Measurements from ENCODE around the gene TXNDC11.

The TXNDC11 gene

DNA sequence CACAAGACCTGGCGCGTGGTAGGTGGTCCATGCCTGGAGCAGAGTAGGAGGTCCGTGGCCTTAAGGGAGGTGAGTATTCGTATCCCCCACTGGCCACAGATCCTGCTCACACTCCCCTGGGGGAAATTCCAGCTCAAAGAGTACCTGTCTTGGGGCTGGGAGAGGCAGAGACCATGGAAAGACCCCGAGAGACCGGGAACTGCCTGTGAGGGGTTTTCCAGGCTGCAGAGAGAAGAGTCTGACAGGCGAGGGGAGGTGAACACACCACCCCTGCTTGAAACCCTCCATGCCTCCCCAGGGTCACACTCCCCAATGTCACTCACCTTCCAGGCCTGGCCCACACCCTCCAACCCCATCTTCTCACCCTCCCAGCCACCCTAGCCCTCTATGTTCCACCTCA is 87.0 kb downstream of the TXNDC11 start:
- peak; percentile 2 for DNase-seq (ENCODE audit: low spot score)

DNA sequence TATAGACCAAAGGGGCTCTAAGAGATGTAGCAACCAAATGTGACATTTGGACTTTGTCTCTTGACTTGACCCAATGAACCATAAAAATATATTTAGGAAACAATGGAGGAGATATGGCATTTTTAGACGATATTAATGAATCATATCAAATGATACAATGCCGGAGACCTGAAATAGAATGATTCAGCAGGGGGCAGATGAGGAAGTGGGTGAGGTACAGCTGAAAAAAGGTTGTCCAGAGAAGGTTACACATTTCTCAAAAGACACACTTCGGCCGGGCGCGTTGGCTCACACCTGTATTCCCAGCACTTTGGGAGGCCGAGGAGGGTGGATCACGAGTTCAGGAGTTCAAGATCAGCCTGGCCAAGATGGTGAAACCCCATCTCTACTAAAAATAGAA is 90.9 kb downstream of the TXNDC11 start:
- DNase-seq (ENCODE audit: low spot score) = no peak

DNA sequence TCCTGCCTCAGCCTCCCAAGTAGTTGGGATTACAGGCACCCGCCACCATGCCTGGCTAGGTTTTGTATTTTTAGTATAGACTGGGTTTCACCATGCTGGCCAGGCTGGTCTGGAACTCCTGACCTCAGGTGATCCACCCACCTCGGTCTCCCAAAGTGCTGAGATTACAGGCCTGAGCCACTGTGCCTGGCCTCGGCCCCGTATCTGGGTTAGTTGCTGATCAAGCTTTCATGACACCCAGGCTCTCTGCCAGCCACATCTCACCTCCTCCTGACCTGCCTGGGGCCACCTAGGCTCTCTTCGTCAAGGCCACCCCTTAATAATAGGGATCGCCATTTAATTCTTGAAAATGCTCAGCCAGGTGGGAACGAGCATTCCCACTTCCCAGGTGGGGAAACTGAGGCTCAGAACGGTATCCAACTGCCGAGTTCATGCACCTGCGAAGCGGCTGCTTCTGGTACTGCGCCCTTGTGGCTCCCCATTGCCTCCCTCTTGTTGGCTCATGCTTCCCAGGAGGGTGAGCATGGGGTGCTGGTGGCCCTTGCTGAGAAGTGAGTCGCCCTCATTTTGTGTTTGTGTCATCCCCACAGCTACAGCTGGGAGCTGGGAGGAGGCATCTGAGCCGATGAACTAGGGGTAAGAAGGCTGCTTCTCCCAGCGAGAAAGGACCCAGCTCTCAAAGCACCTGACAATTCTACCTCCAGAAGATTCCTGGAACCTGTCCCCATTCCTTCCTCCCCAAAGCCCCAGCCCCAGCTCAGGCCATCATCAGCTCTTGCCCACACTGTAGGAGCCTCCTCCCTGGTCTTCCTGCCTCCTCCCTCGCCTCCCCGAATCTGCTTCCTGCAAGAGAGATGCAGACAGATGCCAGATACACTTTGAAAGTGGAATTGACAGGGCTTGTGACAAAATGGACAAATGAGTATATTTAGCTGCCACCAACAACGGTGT is 91.7 kb downstream of the TXNDC11 start:
- peak; percentile 2 for DNase-seq (ENCODE audit: low spot score)

DNA sequence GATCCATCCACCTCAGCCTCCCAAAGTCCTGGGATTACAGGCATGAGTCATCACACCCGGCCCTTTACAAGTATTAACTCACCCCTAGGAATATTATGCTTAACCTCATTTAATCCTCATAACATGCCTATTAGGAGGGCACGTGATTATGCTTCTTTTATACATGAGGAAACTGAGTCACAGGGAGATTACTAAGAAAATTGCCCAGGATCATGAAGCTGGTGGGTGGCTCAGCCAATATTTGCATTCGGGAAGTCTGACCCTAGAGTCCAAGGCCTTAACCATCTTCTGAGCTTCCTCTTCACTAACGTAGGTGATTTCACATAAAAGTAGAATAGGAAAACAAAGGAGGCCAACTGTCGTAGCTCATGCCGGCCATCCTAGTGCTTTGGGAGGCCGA is 93.4 kb downstream of the TXNDC11 start:
- no peak for DNase-seq (ENCODE audit: low spot score)

DNA sequence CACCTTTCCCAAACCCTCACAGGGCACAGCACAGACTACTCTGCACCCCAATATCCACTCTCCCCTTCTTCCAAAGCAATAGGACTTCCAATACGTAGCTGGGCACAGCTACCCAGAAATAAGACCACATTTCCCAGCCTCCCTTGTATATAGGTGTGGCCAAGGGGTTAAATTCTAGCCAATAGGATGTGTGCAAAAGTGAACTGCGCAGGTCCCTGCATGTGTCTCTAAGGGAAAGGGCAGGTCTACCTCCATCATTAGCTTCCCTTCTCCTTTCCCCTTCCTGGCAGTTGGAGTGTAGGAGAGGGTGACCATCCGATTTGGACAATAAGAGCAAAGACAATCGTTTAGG is 99.9 kb downstream of the TXNDC11 start:
- no peak for DNase-seq (ENCODE audit: low spot score)

DNA sequence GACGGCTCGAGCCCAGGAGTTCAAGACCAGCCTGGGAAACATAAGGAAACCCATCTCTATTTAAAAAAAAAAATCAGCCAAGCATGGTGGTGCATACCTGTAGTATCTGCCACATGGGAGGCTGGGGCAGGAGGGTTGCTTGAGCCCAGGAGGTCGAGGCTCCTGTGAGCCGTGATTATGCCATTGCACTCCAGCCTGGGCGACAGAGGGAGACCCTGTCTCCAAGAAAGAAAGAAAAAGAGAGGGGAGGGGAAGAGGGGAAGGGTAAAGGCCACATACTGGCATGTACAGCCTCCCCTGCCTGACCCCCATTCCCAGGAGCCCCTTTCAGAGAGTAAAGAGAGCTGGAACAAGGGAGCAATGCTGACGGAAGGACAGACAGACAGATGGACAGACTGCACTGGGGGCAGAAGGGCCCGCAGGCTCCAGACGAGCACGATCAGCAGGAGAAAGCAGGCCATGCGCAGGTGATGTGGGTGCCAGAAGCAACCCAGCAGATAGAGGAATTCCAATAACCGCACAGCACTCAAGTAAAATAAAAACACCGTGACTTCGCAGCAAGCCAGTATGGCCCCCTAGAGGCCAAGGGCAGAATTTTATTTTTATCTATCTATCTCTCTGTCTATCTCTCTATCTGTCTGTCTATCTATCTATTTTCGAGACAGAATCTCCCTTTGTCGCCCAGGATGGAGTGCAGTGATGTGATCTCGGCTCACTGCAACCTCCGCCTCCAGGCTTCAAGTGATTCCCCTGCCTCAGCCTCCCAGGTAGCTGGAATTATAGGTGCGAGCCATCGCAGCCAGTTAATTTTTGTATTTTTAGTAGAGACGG is 101.5 kb downstream of the TXNDC11 start:
- no peak for DNase-seq (ENCODE audit: low spot score)

DNA sequence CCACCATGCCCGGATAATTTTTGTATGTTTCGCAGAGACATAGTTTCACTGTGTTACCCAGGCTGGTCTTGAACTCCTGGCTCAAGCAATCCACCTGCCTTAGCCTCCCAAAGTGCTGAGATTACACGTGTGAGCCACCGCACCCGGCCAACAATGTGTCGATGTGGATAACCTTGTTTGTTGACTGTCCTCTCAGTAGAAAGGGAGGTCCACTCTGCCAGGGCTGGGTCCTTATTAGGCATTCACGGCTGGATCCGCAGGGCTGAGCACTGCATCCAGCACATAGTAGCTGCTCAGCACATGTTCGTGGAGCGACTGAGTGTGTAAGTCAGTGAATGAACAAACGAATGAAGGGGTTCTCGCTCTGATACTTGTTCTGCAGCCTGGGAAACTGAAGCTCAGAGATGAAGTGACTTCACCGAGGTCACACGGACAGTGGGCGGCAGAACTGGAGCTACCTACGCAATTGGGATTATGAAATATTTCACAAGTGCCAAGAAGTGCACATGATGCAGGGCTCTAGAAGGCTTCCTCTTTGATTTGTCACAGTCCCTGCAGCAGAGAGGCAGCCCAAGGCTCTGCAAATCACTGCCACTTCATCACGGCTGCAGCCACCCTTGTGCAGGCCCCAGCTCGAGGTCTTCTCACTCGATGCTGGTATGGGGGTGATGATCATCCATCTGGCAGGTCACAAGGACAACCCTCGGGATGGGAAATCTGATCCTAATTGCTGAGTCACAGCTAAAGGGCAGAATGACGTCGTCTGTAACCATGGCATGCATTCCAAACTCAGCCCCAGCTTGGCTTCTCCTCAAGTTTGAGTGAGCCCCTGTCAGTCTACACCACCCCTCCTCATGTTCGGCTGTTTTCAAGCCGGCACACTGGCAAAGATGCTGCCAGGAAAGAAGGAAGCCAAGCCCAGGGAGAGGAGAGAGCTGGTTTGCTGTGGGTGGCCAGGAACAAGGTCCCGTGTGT is 102.4 kb downstream of the TXNDC11 start:
- peak; percentile 57 for DNase-seq (ENCODE audit: low spot score)

DNA sequence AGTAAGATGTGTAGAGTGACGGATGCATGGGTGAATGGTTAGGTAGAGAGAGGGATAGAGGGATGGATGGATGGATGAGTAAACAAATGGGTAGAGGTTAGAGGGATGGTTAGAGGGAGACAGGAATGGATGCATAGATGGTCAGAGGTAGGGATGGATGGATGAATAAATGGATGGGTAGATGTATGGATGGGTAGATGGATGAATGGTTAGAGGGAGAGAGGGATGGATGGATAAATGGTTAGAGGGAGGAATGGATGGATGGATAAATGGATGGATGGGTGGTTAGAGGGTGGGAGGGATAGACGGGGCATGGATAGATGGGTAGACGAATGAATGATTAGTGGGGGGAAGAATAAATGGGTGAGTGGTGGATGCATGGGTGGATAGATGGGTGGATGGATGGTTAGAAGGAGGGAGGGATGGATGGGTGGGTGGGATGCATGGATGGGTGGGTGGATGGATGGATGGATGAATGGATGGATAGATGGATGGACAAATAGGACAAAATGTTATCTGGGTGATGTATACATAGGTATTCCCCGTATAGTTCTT is 103.6 kb downstream of the TXNDC11 start:
- no peak for DNase-seq (ENCODE audit: low spot score)

DNA sequence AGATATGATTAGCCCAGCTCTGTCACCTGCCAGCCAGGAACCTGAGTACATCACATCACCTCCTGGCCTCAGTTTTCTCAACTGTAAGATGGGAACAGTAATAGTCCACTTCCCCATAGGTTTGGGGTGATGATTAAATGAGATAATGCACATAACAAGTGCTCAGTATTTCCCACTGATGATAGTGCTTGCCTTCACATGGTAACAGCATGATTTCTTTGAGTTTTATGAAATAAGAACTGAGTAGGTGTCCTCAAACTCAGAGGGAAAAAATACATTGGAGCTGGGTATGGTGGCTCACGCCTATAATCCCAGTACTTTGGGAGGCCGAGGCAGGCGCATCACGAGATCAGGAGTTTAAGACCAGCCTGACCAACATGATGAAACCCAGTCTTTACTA is 104.5 kb downstream of the TXNDC11 start:
- no peak for DNase-seq (ENCODE audit: low spot score)

DNA sequence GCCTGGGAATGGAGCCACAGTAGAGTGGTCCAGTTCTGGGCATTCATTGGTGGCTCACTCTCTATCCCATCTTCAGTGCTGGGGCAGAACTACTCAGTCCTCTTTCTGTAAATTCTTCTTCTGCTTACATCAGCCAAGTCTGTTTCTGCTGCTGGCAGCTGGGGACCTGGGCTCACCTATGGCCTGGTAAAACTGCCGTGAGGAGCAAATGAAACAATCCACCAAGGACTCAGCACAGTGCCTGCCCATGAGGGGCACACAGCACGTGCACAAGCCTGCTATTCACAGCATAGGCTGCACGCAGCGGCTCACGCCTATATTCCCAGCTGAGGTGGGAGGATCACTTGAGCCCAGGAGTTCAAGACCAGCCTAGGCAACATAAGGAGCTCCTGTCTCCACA is 105.3 kb downstream of the TXNDC11 start:
- DNase-seq (ENCODE audit: low spot score) = no peak

DNA sequence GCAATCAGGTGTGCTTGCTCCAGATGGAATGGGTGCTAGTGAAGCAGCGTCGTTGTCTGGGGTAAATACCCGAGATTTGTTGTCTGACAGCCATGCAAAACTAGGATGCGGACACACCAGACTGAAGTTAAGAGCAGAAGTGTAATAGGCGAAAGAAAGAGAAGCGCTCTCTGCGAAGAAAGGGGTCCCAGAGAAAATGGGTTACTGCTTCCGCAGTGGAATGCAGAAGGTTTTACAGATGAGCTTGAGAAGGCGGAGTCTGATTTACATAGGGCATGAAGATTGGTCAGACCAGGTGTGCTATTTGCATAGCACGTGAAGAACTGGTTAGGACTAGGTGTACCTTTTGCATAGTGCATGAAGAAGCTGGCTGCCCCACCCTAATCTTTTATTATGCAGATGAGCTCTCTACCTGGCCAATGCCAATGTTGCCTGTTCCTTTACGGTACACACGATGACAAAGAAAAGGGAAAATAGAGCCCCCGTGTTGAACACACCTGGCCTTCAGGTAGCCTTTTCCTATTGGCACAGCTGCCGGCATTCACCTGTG is 106.4 kb downstream of the TXNDC11 start:
- peak; percentile 65 for DNase-seq (ENCODE audit: low spot score)

DNA sequence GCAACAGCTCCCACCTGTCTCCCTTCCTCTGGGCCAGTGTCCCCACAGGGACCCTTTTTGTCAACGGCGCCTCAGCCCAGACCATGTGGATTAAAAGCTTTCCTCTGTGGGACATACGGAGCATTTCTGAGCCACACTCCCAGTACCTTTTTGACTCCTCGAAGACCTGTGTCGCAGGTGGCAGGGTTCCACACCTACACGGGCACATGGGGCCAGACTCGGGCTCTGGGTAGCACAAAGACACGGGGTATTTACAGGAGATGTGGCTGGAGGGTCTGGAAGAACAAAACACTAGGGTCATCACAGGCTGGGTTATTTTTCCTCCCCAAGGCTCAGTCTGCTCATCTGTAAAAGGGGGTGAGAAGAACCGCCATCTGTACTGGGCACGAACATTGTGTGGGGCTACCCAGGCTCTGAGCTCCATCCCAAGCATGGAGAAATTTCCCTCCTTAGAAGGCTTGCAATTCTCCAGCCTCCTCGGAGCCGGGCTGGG is 106.9 kb downstream of the TXNDC11 start:
- no peak for DNase-seq (ENCODE audit: low spot score)

DNA sequence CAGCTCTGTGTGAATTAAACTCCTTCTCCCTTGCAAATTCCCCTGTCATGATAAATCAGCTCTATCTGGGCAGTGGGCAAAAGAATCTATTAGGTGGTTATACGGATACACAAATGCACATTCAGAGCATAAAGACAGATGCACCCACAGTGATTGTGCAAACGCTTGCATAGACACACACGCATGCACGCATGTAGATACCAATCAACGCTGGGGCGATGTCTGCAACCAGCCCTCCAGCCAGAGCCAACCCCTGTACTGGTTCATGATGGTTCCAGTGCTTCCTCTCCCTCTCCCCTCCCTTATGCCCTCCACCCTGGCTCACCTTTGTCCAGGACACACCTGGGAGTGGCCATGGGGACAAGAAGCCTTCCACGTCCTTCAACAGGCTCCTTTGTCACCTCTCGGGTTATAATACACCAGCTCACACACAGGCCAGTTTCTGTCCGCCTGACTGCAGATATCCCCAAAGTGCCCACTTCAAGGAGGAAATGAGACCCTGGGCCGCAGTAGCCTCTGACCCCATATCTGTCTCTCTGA is 107.5 kb downstream of the TXNDC11 start:
- no peak for DNase-seq (ENCODE audit: low spot score)

DNA sequence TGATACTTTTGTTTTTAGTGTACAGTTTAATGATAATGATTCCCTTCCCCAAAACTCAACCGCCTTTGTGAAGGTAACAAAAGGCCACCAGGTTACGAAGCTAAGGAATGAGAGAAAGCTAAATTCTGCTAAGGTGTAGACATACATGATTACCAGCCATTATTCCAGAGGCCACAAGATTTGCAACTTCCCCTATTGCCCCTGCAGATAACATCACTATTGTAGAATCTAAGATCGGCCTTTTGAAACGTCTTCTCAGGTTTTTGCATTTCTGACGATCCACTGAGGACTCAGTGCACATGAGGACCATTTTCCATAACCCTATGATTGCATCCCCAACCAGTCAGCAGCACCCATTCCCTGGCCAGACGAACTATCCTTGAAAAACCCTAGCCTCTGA is 108.3 kb downstream of the TXNDC11 start:
- no peak for DNase-seq (ENCODE audit: low spot score)

DNA sequence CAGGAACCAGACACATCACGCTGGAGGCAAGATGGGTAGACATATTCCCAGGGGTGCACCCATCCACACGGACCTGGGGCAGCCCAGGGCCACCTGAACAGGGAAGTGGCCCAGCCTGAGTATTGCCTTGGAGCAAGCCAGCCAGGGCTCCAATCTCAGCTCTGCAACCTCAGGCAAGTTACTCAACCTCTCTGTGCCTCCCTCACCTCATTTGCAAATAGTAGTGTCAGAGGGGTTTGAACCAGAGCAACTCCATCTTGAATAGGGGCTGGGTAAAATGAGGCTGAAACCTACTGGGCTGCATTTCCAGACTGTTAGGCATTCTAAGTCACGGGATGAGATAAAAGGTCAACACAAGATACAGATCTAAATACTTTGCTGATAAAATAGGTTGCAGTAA is 109.5 kb downstream of the TXNDC11 start:
- no peak for DNase-seq (ENCODE audit: low spot score)

DNA sequence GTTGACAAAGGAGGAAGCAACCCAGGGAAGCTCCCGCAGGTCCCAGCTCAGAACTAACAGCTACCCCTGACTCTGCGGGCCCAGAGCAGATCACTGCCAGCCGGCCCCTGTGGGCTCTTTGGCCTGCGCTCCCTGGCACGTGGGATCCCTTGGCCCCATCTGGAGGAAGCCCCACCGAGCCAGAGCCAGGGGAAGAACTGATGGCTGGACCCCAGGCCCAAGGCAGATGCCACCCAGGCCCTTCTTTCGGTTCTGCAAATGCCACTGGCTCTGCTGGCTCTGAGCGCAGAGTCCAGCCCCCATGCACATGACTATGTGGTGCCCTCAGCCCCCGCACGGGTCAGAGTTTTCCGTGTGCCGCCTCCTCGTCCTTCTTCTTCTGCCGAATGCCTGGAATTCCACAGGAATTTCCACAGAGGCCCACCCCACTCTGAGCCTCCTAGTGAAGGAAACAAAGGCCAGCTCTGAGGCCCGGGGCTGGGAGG is 110.2 kb downstream of the TXNDC11 start:
- no peak for DNase-seq (ENCODE audit: low spot score)

DNA sequence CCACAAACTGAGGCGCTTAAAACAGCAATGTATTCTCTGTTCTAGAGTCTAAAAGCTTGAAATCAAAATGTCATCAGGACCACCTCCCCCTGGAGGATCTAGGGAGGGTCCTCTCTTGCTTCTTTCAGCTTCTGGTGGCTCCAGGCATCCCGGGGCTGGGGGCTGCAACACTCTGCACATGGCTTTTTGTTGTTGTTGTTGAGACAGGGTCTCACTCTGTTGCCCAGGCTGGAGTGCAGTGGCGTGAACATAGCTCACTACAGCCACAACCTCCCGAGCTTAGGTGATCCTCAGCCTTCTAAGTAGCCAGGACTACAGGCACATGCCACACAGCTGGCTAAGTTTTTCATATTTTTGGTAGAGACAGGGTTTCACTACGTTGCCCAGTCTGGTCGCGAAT is 111.4 kb downstream of the TXNDC11 start:
- DNase-seq (ENCODE audit: low spot score) = peak; percentile 0

DNA sequence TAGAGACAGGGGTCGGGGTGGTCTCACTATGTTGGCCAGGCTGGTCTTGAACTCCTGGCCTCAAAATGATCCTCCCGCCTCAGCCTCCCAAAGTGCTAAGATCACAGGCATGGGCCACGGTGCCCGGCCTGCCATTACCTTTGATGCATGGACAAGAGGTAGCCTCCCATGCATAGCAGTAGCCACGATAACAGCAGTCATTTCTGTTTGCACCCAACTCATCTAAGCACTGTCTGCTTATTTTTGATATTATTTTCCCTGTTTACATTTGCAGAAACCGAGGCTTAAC is 111.9 kb downstream of the TXNDC11 start:
- no peak for DNase-seq (ENCODE audit: low spot score)

DNA sequence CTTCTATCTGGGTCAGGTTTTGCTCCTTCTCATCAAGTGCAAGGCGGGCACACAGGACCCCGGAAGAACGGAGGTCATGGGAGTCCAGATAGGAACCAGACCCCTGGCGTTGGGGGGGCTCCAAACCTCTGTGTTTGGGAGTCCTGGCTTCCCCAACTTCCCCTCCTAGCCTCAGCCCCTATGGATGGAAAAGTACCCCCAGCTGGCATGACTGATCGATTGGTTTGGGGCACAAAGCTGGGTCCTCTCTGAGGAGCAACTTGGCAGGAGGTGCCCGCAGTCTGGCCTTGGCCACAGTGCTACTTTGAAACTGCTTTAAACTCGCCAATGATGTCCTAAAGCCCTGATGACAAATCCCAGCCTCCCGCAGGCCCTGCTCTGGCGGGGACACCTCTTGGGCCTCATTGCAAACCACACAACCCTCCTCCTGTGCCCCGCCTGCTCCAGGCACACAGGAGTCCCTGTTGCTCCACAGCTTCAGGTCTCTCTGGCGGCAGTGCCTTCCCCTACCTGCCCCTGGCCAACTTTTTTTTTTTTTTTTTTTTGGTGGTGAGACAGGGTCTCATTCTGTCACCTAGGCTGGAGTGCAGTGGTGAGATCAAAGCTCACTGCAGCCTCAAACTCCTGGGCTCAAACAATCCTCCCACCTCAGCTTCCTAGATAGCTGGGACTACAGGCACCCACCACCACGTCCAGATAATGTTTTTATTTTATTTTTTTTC is 112.5 kb downstream of the TXNDC11 start:
- DNase-seq (ENCODE audit: low spot score) = no peak
